HAP-1 (cell line): ENCODE results near the gene MAPK4.
"Not testable (repeated sequence)": the region's sequence is repeated elsewhere in the genome, so short reads cannot be mapped to it uniquely, and the experiment has no call there.

ENCODE experiments used
- DNase-seq, 2 experiments: peaks; one replicate each; pipeline ENCODE4 v3.0.0-alpha.2; 2016 to 2020; ENCODE audit warnings: low spot score in 2 of 2
- H3K27me3 ChIP-seq: fragments of 250-450 bp; sonication (Bioruptor Pico); 2 replicates; pipeline ENCODE4 v1.5.1; 2020; ENCODE audit warnings: low read depth, mild to moderate bottlenecking, moderate library complexity
- H3K36me3 ChIP-seq: fragments of 250-450 bp; sonication (Bioruptor Pico); replicated peaks from 2 replicates; pipeline ENCODE4 v1.5.1; 2020; ENCODE audit warnings: mild to moderate bottlenecking
- H3K4me1 ChIP-seq: fragments of 250-450 bp; sonication (Bioruptor Pico); 2 replicates; pipeline ENCODE4 v1.5.1; 2020; ENCODE audit warnings: mild to moderate bottlenecking
- H3K4me3 ChIP-seq: fragments of 250-450 bp; sonication (Bioruptor Pico); 2 replicates; pipeline ENCODE4 v1.5.1; 2020; ENCODE audit warnings: mild to moderate bottlenecking, moderate library complexity
- H3K9me3 ChIP-seq: fragments of 250-450 bp; sonication (Bioruptor Pico); 2 replicates; pipeline ENCODE4 v1.5.1; 2020; ENCODE audit warnings: mild to moderate bottlenecking, moderate library complexity
- in situ Hi-C: fragments of 300-500 bp; cut with MboI; formaldehyde crosslinking; loops from 3 replicates; pipeline ENCODE4 v1.14.3; 2020; ENCODE audit warnings: low sequenced_read_pairs, inconsistent platforms, mixed read lengths

MAPK4 gene

GRCh38 chr18:50559752-50560680 is at the start of gene MAPK4:
Gene MAPK4, plus strand, starts transcription at chr18:50560087. Its CDS starts 103,872 bp downstream, at chr18:50663959.
- DNase-seq = peak; percentile 23 to 70
- Histone ChIP-seq H3K4me3 (peak within 1 kb of the TSS; percentile 72), H3K9me3 (peaks cover 2% of the 10 kb centered on the region), H3K36me3 (no peaks in the 10 kb centered on the region), H3K4me1 (no peaks in the 10 kb centered on the region; the same call in none of the 2 replicates), H3K27me3 (no peaks in the 10 kb centered on the region)
- in situ Hi-C loops = no loop called here

DNA sequence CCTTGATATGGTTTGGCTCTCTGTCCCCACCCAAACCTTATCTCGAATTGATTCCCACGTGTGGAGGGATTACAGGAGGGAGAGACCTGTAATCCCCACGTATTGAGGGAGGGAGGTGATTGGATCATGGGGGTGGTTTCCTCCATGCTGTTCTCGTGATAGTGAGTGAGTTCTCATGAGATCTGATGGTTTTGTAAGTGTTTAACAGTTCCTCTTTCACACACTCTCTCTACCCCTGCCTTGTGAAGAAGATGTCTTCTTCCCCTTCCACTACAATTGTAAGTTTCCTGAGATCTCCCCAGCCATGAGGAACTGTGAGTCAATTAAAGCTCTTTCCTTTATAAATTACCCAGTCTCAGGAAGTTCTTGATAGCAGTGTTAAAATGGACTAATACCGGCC is 42.6 kb upstream of the MAPK4 start:
- H3K4me1 ChIP-seq, H3K27me3 ChIP-seq, H3K9me3 ChIP-seq, H3K36me3 ChIP-seq, H3K4me3 ChIP-seq, DNase-seq, in situ Hi-C loops: not testable (repeated sequence)

- no peaks in the 10 kb centered on the region for H3K27me3 ChIP-seq
- no peaks in the 10 kb centered on the region for H3K9me3 ChIP-seq
- no peaks in the 10 kb centered on the region for H3K36me3 ChIP-seq
- in situ Hi-C loops = no loop called here
- peak; percentile 33 for DNase-seq
- H3K4me1 ChIP-seq = peaks cover 3% of the 10 kb centered on the region; the same call in 1 of the 2 replicates
- H3K4me3 ChIP-seq = no peak overlapping the region
Observed at GRCh38 chr18:50518787-50519546, 40.9 kb upstream of the MAPK4 start.

DNA sequence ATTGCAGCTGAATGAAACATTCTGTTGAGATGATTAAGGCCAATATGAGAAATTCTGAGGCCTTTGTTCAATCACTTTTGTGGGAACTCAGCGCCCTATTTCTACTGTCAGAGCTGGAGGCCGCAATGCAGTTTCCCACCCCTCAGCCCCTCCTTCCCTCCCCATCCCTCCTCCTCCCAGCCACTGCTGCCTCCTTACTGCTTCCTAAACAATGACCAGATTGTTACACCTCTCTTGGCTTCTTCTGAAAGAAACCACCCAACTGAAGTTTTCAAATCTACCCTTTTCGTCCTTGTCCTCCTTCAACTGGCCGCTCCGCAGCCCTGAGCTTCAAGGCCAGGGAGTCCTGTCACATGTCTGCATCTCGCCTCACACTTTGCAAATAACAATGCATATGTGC is 36.7 kb upstream of the MAPK4 start:
- Histone ChIP-seq H3K27me3 (0 out of 2 replicates have a peak, but pooled peaks cover 2% of the 10 kb centered on the region), H3K9me3 (no peaks in the 10 kb centered on the region), H3K4me3 (no peak overlapping the region), H3K36me3 (no peaks in the 10 kb centered on the region), H3K4me1 (peaks cover 3% of the 10 kb centered on the region; the same call in 1 of the 2 replicates)
- DNase-seq = no peak
- in situ Hi-C loops = no loop called here

DNA sequence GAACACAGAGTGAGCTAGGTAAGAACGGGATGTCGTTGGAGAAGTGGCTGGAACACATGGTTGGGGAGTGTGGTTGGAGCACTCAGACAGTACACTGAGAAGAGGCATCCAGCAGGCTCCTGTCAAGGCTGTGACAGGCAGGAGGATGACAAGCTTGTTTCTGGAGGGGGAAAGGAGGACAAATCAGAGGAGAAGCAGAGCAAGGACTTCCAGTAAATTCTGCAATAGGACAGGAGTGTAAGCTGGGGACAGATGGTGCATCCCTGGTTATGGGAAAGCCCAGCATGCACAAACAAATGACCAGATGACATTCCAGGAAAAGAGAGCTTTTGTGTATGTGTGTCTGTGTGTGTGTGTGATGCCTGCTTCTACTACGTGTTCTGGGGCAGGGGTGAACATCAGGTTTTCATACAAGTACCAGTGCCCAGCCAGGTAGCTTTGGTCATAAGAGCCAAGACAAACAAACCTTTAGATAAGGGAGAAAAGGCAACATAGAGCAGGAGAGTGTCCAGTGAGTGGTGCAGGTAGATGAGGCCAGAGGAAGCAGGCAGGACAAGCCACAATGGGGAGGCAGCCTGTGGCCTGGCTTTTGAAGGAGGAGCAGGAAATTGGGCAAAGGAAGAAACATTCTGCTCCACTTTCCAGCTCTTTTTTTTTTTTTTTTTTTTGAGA is 32.1 kb upstream of the MAPK4 start:
- H3K9me3 ChIP-seq = no peaks in the 10 kb centered on the region
- no peaks in the 10 kb centered on the region for H3K36me3 ChIP-seq
- DNase-seq = no peak
- H3K4me1 ChIP-seq = no peaks in the 10 kb centered on the region
- in situ Hi-C loops = no loop called here
- no peak overlapping the region for H3K4me3 ChIP-seq
- H3K27me3 ChIP-seq = 0 out of 2 replicates have a peak, but pooled peaks cover 2% of the 10 kb centered on the region

DNA sequence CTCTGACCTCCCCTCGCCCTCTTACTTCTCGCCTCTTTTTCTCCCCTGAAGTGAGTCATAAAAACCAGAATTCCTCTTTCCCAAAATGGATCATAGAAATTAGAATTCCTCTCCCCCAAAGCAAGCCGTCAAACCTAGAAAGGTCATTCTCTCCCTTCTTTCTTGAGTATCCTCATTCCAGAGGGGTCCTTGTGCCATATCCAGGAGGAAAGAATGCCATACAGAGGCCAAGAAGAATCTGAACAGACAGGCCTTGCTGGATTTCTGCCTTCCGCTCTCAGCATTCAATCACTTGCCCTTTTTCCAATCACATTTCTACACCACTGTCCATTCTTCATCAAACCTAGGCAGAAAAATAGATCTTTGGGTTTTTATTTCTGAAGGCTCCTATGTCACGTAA is 31.1 kb upstream of the MAPK4 start:
- H3K9me3 ChIP-seq = no peaks in the 10 kb centered on the region
- DNase-seq = no peak
- no peaks in the 10 kb centered on the region for H3K4me1 ChIP-seq
- no peaks in the 10 kb centered on the region for H3K36me3 ChIP-seq
- H3K4me3 ChIP-seq = no peak overlapping the region
- in situ Hi-C loops = no loop called here
- 0 out of 2 replicates have a peak, but pooled peaks cover 2% of the 10 kb centered on the region for H3K27me3 ChIP-seq

DNA sequence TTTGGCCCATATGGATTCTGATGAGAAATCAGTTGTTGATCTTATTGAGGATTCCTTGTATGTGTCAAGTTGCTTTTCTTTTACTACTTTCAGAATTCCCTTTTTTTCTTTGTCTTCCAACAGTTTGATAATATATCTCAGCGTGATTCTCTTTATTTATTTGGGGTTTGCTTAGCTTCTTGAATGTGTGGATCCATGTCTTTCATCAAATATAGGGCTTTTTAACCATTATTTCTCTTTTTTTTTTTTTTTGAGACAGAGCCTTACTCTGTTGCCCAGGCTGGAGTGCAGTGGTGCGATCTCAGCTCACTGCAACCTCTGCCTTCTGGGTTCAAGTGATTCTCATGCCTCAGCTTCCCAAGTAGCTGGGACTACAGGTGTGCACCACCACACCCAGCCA is 26.1 kb upstream of the MAPK4 start:
- in situ Hi-C loops, H3K36me3 ChIP-seq, H3K27me3 ChIP-seq: not testable (repeated sequence)

GRCh38 chr18:50544476-50544875 is 15.4 kb upstream of the MAPK4 start:
- H3K9me3 ChIP-seq, H3K4me1 ChIP-seq, DNase-seq, H3K4me3 ChIP-seq, H3K36me3 ChIP-seq, H3K27me3 ChIP-seq, in situ Hi-C loops: not testable (repeated sequence)

More for the DNA sequence above, 26.1 kb upstream of the MAPK4 start:
- H3K4me1 ChIP-seq, H3K9me3 ChIP-seq, DNase-seq, H3K4me3 ChIP-seq: not testable (repeated sequence)

- H3K27me3 ChIP-seq = peaks cover 2% of the 10 kb centered on the region; the same call in 1 of the 2 replicates
- no peak for DNase-seq
- no peak overlapping the region for H3K4me3 ChIP-seq
- H3K4me1 ChIP-seq = no peaks in the 10 kb centered on the region
- peaks cover 2% of the 10 kb centered on the region; the same call in 1 of the 2 replicates for H3K9me3 ChIP-seq
- no peaks in the 10 kb centered on the region for H3K36me3 ChIP-seq
- in situ Hi-C loops = no loop called here
Observed at GRCh38 chr18:50545936-50546335, 14.0 kb upstream of the MAPK4 start.

- Histone ChIP-seq H3K4me1 (no peaks in the 10 kb centered on the region), H3K9me3 (peaks cover 2% of the 10 kb centered on the region; the same call in 1 of the 2 replicates), H3K27me3 (peaks cover 6% of the 10 kb centered on the region; the same call in 1 of the 2 replicates), H3K36me3 (no peaks in the 10 kb centered on the region), H3K4me3 (no peak overlapping the region)
- DNase-seq = no peak
- in situ Hi-C loops = no loop called here
Observed at GRCh38 chr18:50548160-50548559, 11.7 kb upstream of the MAPK4 start.

DNA sequence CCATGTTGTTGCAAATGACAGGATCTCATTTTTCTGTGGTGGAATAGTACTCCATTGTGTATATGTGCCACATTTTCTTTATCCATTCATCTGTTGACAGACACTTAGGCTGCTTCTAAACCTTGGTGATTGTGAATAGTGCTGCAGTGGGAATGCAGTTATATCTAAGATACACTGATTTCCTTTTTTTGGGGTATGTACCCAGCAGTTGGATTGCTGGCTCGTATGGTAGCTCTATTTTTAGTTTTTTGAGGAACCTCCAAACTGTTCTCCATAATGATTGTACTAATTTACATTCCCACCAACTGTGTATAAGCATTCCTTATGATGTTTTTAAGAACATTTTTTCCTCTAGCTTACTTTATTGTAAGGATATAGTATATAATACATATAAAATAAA is 8.2 kb upstream of the MAPK4 start:
- DNase-seq, H3K4me1 ChIP-seq, H3K36me3 ChIP-seq, H3K4me3 ChIP-seq, H3K9me3 ChIP-seq, in situ Hi-C loops: not testable (repeated sequence)
- H3K27me3 ChIP-seq = peaks cover 12% of the 10 kb centered on the region

DNA sequence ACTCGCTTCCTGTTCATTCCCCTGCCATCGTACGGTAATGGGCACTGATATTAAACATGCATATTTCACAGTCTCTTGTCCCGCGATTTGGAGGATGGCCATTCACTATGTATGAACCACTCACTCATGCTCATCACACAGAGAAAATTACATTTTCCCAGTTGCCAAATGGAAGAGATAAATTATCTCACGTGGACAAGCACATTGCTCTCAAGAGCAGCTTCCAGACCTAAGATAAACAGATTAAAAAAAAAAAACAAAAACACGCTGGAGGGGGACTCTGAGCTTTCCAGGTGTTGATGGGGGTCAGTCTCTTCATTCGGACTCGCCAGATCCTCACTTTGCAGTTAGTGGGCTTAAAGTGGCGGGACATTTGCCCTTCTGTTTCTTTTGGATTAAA is 1.7 kb upstream of the MAPK4 start:
- Histone ChIP-seq H3K4me3 (no peak overlapping the region), H3K4me1 (no peaks in the 10 kb centered on the region; the same call in none of the 2 replicates), H3K9me3 (peaks cover 2% of the 10 kb centered on the region), H3K36me3 (no peaks in the 10 kb centered on the region), H3K27me3 (peaks cover 6% of the 10 kb centered on the region)
- in situ Hi-C loops = no loop called here
- DNase-seq = no peak

DNA sequence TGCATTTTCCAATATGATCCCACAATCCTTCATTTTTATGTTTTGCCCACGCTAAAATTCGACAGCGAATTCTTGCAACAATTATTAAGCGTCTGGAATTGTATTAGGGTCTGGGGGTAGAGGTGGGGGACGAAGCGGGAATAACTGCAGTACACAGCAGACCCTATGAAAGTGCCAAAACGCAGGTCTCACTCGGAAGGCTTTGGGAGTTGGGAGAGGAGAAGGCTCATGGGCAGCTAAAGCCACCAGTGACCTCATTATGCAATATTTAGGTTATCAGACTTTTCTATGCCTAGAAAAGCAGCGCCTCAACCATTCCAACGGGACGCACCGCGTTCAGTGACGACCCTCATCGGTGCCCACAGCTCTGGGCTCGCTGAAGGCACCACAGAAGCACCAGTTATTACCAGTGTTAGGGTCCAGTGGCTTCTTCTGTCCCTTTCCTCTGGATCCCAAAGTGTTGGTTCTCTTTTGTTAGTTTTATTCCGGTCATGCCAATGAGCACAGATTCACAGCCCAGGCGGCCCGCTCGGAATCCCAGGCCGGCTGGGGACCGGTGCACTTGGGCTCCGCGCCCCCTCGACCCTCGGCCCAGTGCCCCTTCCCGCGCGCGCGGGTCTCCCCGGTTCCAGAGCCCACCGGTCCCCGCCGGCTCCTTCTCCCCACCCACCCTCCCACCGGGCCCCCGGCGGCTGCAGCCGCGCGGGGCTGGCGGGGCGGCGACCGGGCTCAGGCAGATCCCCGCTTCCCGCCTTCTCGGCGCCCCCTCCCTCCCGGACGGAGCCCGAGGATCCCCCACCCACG is 737 bp upstream of the MAPK4 start:
- DNase-seq = no peak
- in situ Hi-C loops = no loop called here
- Histone ChIP-seq H3K4me1 (no peaks in the 10 kb centered on the region; the same call in none of the 2 replicates), H3K9me3 (peaks cover 2% of the 10 kb centered on the region), H3K27me3 (peaks cover under 1% of the 10 kb centered on the region), H3K4me3 (peak overlapping the region; percentile 42), H3K36me3 (no peaks in the 10 kb centered on the region)
